ENCODE data around the gene TMEM200A.

The TMEM200A gene

GRCh38 chr6:130365166-130366106 is at the start of gene TMEM200A:
Gene TMEM200A (plus strand): TSS chr6:130366017. CDS start chr6:130440423, 74,406 bp downstream.
- Histone ChIP-seq H3K27ac (peak within 1 kb of the TSS; percentile 20 to 54), H3K27me3 (peaks cover 0 to 16% of the 10 kb centered on the region in 2 donors), H3K4me3 (peak within 1 kb of the TSS; percentile 49 to 69), H3K36me3 (no peaks in the 10 kb centered on the region), H3K4me1 (peaks cover 0 to 18% (median 8%) of the 10 kb centered on the region in 4 donors), H3K9me3 (no peaks in the 10 kb centered on the region)
- intact Hi-C loops (cut with DNase I; ENCODE audit: low total_unique reads) = no loop called here
- TF ChIP-seq CTCF (IDR thresholded peaks at IDR 0.05) = peak; percentile 50 to 53
- DNase-seq = peak in 1 of 2 donors; percentile 47

- no peak for DNase-seq
- H3K27ac ChIP-seq = no peak overlapping the region
- H3K27me3 ChIP-seq = no peaks in the 10 kb centered on the region
- intact Hi-C loops (cut with DNase I; ENCODE audit: low total_unique reads) = loop anchor here (5.0 to 10.0 kb wide), 2 partner anchors 381 to 524 kb away; no protein-coding TSS in a partner anchor
- TF ChIP-seq CTCF (IDR thresholded peaks at IDR 0.05) = no peak
- no peaks in the 10 kb centered on the region for H3K36me3 ChIP-seq
- H3K9me3 ChIP-seq = no peaks in the 10 kb centered on the region
- no peak overlapping the region for H3K4me3 ChIP-seq
- H3K4me1 ChIP-seq = no peaks in the 10 kb centered on the region
Measured at GRCh38 chr6:130320908-130321307, 44.9 kb upstream of the TMEM200A start.

GRCh38 chr6:130322673-130323268 is 43.0 kb upstream of the TMEM200A start:
- Histone ChIP-seq H3K4me1 (no peaks in the 10 kb centered on the region), H3K4me3 (no peak overlapping the region), H3K36me3 (no peaks in the 10 kb centered on the region), H3K27me3 (no peaks in the 10 kb centered on the region), H3K27ac (no peak overlapping the region), H3K9me3 (no peaks in the 10 kb centered on the region)
- peak in 1 of 2 donors; percentile 28 for DNase-seq
- peak; percentile 78 to 88 for TF ChIP-seq CTCF (IDR thresholded peaks at IDR 0.05)
- intact Hi-C loops (cut with DNase I; ENCODE audit: low total_unique reads) = loop anchor here (5.0 to 10.0 kb wide), 2 partner anchors 380 to 522 kb away; no protein-coding TSS in a partner anchor

GRCh38 chr6:130324657-130325056 is 41.2 kb upstream of the TMEM200A start:
- DNase-seq = no peak
- Histone ChIP-seq H3K4me3 (no peak overlapping the region), H3K27ac (no peak overlapping the region), H3K4me1 (no peaks in the 10 kb centered on the region), H3K9me3 (no peaks in the 10 kb centered on the region), H3K27me3 (no peaks in the 10 kb centered on the region), H3K36me3 (no peaks in the 10 kb centered on the region)
- intact Hi-C loops (cut with DNase I; ENCODE audit: low total_unique reads) = loop anchor here (5.0 to 10.0 kb wide), 2 partner anchors 378 to 520 kb away; no protein-coding TSS in a partner anchor
- no peak for TF ChIP-seq CTCF (IDR thresholded peaks at IDR 0.05)

- intact Hi-C loops (cut with DNase I; ENCODE audit: low total_unique reads) = loop anchor here (10.0 kb wide), 1 partner anchor 518 kb away; no protein-coding TSS in a partner anchor
- no peak for DNase-seq
- no peaks in the 10 kb centered on the region for H3K27me3 ChIP-seq
- H3K4me1 ChIP-seq = no peaks in the 10 kb centered on the region
- no peak for TF ChIP-seq CTCF (IDR thresholded peaks at IDR 0.05)
- no peaks in the 10 kb centered on the region for H3K36me3 ChIP-seq
- H3K4me3 ChIP-seq = no peak overlapping the region
- H3K9me3 ChIP-seq = no peaks in the 10 kb centered on the region
- H3K27ac ChIP-seq = no peak overlapping the region
Measured at GRCh38 chr6:130326496-130326895, 39.3 kb upstream of the TMEM200A start.
